Measurements from ENCODE around the gene RAP1GAP.
"Not testable (repeated sequence)": the region's sequence is repeated elsewhere in the genome, so short reads cannot be mapped to it uniquely, and the experiment has no call there.

RAP1GAP gene

DNA sequence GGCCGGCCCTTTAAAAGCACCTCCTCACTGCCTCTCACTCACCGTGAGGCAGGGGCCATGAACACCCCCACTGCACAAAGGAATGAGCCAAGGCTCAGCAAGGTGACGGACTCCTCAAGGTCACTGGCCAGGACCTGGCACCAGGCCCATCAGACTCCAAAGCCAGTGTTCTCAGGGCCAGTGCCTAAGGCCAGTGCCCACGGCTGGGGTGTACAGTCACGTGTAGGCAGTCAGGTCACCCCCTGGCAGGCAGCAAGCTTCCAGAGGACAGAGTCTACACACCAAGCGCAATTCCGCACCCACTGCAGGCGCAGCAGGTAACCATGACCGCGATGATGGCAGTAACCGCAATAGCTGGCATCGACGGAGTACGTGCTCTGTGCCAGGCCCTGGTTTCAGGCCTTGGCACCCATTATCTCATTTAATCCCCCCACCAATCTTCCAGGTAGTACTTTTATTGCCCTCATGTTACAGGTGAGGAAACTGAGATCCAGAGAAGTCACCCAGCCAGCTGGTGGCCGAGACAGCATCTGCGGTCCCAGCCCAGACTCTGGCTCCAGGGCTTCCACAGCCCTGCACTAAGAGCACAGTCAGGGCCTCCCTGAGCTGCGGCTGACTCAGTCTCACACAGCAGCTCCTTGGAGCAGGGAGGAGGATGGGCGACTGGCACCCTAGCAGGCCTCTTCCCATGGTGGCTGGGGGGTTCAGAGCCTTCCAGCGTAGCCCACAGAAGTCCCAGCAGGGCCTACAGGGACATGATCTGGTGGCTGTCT, 27.0 kb downstream of the RAP1GAP start:
- no peak for DNase-seq

DNA sequence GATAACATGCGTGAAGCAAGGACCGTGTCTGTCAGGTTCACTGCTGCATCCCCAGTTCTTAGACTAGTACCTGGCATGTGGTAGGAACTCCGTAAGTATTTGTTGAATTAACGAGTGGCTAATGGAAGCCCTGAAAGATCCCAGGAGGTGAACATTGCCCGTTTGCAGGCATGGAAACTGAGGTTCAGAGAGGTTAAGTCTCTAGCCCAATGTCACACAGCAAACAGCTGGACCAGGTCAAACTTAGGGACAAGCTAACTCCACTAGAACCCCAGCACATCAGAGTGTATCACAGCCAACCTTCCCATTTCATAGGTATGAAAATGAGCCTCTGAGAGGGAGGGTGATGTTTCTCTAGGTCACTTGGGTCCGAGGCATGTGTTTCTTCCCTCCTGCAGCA, 27.6 kb downstream of the RAP1GAP start:
- no peak for DNase-seq

DNA sequence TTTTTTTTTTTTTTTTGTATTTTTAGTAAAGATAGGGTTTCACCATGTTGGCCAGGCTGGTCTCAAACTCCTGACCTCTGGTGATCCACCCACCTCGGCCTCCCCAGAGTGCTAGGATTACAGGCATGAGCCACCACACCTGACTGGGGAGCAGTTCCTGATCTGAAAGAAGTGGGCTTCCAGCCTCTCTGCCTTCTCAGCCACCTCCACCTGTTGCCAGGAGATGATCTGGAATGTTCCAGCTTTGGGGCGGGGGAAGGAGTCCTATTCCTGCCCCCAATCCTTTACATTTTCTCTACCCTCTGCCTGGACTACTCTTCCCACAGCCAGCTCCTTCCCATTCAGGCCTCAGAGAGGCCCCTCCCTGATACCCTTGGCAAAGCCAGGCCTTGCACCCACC, 28.1 kb downstream of the RAP1GAP start:
- DNase-seq = no peak

GRCh38 chr1:21640653-21641052, 28.5 kb downstream of the RAP1GAP start:
- DNase-seq = no peak

DNA sequence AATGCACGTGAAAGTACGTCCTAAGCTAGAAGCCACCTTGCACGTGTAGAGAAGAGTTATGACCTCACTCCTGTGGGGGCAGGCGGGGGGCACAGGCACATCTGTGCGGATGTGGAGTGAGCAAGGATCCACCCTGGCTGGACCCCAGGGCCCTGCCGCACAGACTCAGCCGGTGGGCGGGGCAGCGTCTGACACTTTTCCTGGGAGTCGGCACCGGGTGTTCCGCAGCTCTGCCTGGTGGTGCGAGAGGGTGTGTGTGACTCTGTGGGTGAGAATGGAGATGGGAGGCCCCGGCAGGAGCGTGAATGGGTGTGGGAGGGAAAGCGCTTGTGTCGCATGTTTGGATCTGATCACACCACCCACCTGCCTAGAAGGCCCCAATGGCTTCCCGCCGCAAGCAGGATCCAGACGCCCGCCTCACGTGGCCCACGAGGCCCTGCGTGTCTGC, 29.5 kb downstream of the RAP1GAP start:
- no peak for DNase-seq

DNA sequence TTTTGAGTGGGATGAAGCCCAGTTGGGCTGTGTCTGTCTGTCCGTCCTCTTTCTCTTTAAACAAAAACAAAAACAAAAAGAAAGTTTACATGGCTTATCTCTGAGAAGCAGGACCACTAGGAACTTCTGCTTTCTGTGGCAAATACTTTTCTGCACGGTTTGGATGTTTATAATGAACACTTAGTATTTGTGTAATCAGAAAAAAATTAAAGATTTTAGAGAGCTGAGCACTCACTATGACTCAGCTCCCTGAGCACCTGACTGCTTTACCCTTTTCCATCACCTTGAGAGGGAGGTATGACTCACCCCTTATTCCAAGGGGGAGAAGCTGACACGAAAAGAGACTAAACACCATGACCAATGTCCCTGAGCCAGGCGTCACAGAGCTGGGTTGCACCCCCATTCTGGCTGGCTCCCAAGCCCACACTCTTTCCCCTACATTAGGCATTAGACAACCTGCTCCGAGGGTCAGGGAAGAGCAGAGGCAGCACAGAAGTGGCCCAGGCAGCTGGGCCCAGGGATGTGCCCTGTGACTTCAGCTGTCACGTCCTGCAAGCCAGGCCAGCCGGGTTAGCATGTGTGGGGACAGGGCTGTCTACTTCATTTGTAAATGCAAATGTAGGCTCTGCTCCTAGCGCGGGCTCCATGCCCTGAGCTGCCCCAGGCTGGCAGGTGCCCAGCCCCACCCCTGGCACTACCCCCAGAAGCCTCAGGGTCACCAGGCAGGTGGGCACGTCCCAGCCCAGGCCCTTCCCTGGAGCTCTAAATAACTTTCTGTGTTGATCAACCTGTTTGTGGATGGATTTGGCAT, 30.4 kb downstream of the RAP1GAP start:
- DNase-seq = peak; percentile 75

DNA sequence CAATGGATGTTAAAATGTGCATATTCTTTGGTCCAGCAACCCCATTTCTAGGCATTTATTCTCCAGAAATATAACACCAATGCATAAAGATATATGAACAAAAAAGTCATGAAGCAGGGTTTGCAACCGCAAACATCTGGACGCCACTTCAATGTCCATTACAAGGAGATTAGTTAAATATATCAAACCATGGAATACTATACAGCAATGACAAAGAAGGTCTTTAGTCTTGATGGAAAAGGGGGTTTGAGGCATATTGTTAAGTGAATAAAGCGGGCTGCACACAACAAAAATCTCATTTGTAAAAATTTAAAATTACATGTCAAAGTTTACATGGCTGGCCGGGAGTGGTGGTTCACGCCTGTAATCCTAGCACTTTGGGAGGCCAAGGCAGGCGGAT, 31.6 kb downstream of the RAP1GAP start:
- DNase-seq = no peak

DNA sequence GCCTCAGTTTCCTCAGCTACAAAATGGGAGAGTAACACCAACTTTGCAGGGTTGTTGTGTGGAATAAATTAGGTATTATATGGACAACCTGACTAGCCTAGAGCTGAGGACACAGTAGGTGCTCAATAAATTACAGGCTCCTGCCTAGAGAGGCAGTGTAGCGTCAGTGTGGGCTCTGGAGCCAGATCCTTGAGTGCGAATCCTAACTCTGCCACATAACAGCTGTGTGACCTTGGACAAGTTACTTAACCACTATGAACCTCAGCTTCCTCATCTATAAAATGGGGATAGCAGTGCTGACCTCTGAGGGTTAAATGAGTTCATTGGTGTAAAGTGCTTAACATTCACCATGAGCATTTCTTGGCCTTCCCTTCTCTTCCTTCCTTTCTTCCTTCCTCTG, 33.1 kb downstream of the RAP1GAP start:
- DNase-seq = no peak

DNA sequence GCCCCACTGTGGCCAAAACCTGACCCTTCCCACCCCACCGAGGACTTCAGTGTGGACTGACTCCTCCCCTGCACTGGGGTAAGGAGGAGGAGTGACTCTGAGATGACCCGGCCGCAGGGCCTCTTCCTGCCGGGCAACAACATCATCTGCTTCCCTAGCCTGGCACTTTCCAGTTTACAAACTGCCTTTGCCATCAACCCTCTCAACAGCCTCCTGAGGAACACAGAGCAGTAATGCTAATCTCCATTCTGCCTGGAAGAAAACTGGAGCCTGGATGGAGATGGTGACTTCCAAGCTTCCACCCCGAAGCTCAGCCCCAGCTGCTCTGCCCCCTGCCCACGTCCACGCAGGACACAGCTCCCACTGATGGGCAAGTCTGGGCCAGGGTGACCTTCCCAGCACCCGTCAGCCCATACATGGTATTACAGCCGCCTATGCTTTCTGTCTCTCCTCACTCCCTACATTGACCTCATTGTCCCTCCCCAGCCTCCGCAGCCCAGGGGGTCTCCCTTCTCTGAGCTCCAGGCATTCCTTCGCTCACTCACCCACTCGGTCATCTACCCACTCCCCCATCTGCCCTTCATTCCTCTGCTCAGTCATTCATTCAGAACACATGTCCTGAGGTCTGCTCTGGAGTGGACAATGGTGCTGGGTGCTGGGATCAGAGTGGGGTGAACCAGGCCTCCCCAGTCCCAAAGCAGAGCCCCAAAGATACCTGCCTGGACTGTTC, 34.2 kb downstream of the RAP1GAP start:
- DNase-seq = no peak

- no peak for DNase-seq
Measured at GRCh38 chr1:21633992-21634805, 35.0 kb downstream of the RAP1GAP start.

DNA sequence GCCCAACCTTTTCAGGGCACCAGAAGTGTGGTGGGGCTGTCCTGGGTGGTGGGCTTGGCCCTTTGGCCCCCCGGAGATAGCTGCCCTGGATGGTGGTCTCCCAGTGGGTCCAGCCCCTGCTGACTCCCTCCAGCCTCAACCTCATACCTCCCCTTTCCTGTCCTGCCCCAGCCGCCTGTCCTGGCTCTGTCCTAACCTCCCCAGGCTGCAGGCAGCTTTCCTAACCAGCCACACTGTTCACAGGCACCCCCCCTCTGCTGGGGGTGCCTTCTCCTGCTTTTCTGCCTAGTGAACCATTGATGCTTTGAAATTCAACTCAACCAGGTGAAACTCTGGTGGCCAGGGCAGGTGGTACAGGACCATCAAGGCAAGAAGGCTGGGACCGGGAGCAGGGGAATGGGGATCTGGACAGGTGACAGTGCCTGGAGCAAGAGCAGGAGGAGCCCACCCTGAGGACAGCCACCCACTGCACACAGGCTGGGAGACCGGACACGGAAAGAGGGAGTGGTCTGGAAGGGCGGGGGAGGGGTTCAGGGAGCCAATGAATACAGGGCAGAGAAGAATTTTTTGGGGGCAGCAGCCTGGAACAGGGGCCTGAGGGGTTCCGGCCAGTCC, 35.9 kb downstream of the RAP1GAP start:
- no peak for DNase-seq

- no peak for DNase-seq
Measured at GRCh38 chr1:21631944-21632887, 36.9 kb downstream of the RAP1GAP start.

GRCh38 chr1:21631590-21631943, 37.6 kb downstream of the RAP1GAP start:
- DNase-seq = not testable (repeated sequence)

GRCh38 chr1:21630571-21631343, 38.4 kb downstream of the RAP1GAP start:
- no peak for DNase-seq

DNA sequence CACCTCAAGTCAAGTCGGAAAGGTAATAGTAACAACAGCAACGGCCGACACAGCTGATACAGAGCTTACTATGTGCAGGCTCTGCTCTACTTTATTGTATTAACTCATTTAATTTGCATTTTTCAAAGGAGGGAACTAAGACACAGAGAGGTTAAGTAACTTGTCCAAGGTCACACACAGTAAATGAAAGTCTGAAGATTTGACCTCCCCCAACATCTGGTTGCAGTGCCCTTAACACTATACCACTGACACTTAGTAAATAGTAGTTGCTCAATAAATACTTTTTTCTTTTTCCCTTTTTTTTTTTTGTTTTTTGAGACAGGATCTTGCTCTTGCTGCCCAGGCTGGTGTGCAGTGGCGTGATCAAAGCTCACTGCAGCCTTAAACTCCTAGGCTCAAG, 39.2 kb downstream of the RAP1GAP start:
- no peak for DNase-seq

DNA sequence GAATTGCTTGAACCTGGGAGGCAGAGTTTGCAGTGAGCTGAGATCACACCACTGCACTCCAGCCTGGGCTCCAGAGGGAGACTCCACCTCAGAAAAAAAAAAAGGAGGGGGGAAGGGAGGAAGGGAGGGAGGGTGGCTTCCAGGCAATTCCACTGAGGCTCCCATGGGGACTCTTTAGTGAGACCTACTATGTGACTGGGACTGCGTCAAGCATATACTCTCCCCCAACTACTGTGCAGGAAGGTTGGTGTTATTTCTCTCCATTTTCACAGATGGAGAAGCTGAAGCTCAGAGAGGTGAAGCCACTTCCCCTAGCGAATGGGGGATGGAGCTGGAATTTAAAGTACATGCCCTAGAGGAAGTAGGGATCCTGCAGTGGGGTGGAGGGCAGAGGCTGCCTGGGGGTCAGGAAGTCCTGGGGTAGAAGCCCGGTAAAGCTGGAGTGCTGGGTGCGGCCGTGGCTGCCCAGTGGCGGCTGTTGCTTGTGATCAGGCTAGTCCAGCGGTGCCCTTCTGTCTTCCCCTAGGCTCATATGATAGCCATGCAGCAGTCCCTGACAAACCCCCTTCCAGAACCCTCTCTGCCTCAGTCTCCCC, 40.3 kb downstream of the RAP1GAP start:
- no peak for DNase-seq

DNA sequence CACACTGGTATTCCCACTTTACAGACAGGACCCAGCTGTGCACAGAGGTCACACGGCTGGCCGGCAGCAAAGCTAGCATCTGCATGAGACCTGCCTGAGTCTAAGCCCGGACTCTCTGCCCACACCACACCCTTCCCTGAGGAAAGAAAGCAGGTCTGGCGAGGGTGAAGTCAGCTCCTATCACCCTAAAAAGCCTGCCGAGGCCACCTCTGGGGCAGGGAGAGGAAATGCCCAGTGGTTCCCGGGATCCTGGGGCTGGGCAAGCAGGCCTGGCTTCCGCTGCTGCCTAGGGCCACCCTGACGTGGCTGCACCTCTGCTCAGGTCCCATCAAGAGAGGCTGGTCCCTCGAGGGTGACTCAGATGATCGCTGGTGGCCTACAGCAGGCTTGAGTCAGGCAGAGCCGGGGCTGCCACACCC, 42.2 kb downstream of the RAP1GAP start:
- peak; percentile 86 for DNase-seq

DNA sequence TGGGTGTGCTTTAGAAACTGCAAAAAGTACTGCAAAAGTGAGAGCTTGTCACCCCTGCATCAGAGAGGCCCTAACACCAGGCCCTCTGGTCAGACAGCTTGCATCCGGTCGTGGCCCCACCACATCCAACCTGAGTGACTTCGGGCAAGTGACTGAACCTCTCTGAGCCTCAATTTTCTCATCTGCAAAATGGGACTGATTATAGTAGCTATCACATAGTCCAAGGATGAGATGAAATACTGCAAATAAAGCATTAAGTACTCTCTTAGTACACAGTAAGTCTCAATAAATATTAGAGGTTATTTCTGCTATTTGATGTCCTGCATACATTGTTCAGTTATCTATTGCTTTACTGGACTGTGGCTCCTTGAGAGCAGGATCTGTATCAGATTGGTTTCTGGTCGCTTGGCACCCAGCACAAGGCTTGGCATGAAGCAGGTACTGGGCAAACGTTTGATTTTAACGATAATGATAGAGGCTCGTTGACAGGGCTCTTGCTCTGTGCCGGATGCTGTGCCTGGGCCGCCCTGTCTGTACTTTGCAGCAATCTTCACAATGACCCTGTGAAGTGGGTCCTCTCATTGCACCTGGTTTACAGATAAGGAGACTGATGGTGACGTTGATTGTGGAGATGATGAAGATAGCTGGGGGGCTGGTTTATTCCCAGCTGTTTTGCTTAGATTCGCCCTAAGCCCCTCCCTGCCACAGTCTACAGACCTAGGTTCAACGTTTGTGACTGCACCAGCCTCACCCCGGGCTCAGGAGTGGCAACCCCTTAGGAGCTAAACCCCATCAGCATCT, 43.6 kb downstream of the RAP1GAP start:
- no peak for DNase-seq

All from islet precursor cell (in vitro differentiated cells).